ENCODE measurements around the gene MBNL1. TPM values are rescaled to one million over a fixed set of nuclear protein-coding genes. Genes with fewer than 3 reads are reported as not detected.

The MBNL1 gene
- total and polyA plus RNA-seq, 2 donors (not counting 3 experiments of a cell fraction or from before 2014, with no cell fraction given), result 179 to 362 TPM

DNA sequence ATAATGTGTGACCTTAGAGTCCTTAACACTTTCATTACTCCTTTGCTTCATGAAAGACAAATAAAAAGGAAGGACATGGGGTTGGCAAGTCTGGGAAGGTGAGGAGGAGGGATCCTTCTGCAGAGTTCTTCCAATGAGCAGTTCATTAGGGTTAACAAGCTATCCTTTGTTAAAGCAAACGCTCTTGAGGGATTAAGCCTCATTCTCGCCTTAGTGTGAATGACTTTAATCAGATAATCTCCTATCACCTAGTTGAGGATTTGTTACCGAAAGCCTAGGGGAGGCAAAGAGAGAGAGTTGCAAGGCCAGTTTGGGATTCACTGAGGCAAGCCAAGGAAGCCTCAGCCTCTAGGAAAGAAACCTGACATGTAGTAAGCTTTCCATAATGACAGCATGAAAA, 7.4 kb upstream of the MBNL1 start:
- dilution Hi-C loops (cut with MboI; ENCODE audit: extremely low pct_ligation_motif_present, low sequenced_read_pairs), result no loop called here
- ChIA-PET CTCF (no interaction called here), POLR2A (no interaction called here)
- TF ChIP-seq FOS (IDR thresholded peaks at IDR 0.05; ENCODE audit: borderline replicate concordance, insufficient read depth, low read length) (no peak), EZH2 (IDR thresholded peaks at IDR 0.05; ENCODE audit: borderline replicate concordance, low read depth, low read length, severe bottlenecking) (no peak), CTCF (IDR thresholded peaks at IDR 0.05; ENCODE audit: extremely low read depth in 1 of 2, insufficient read depth in 1 of 2, low read depth in 1 of 2, low read length in 2 of 2) (no peak), MAX (IDR thresholded peaks at IDR 0.05; ENCODE audit: insufficient read depth, insufficient read length) (no peak), POLR2A (IDR thresholded peaks at IDR 0.05; ENCODE audit: low read depth, low read length) (no peak), POLR2AphosphoS5 (IDR thresholded peaks at IDR 0.05; ENCODE audit: insufficient read depth, low read depth, low read length) (no peak), MYC (IDR thresholded peaks at IDR 0.05; ENCODE audit: low read depth, low read length) (no peak), JUN (IDR thresholded peaks at IDR 0.05; ENCODE audit: borderline replicate concordance, insufficient read depth, insufficient read length, low read depth) (no peak), GATA2 (IDR thresholded peaks at IDR 0.05; ENCODE audit: insufficient read depth, insufficient read length, low read depth, low read length) (no peak)
- H4K20me1 ChIP-seq (replicated peaks; ENCODE audit: control insufficient read depth, extremely low read depth, insufficient read depth, low read length), result no peaks in the 10 kb centered on the region
- H3K27me3 ChIP-seq (ENCODE audit: control insufficient read depth in 2 of 2, insufficient read depth in 2 of 2, low read length in 2 of 2), result no peaks in the 10 kb centered on the region
- no peak overlapping the region for H3K4me3 ChIP-seq (replicated peaks in 1 of 3; ENCODE audit: insufficient read depth in 1 of 3, low read depth in 1 of 3, low read length in 3 of 3)
- H3K27ac ChIP-seq (ENCODE audit: insufficient read depth, low read depth, low read length), result no peak overlapping the region
- no peak for DNase-seq (ENCODE audit: low read depth, low spot score)
- no peaks in the 10 kb centered on the region for H3K79me2 ChIP-seq (ENCODE audit: control insufficient read depth, insufficient read depth, low read length)
- H3K9me1 ChIP-seq (replicated peaks; ENCODE audit: control insufficient read depth, extremely low read depth, insufficient read depth, low read length), result no peaks in the 10 kb centered on the region
- no peaks in the 10 kb centered on the region for H3K36me3 ChIP-seq (ENCODE audit: control insufficient read depth in 2 of 2, extremely low read depth in 1 of 2, insufficient read depth in 2 of 2, low read length in 2 of 2)
- no peak overlapping the region for H3K9ac ChIP-seq (replicated peaks; ENCODE audit: extremely low read depth, insufficient read depth, low read length)
- FAIRE-seq, result no peak
- H2AFZ ChIP-seq (ENCODE audit: low read depth, low read length), result no peak overlapping the region
- intact Hi-C loops (cut with micrococcal nuclease), result no loop called here
- no peaks in the 10 kb centered on the region for H3K9me3 ChIP-seq (replicated peaks; ENCODE audit: control insufficient read depth, insufficient read depth, low read length)
- no peak overlapping the region for H3K4me2 ChIP-seq (ENCODE audit: insufficient read depth, low read length)
- BruUV-seq (replicated peaks), result no TSS peak
- peaks cover 10% of the 10 kb centered on the region for H3K4me1 ChIP-seq (ENCODE audit: control insufficient read depth, extremely low read depth, insufficient read depth, low read length)
